Nephron progenitor cell (in vitro differentiated cells): ENCODE results near the gene MCUR1.
A peak's percentile ranks its signal among the peaks of the same experiment; 100 is the strongest.

ENCODE experiments used
- DNase-seq: peaks from one replicate; pipeline ENCODE4 v3.0.0; 2021
- H3K27ac Mint-ChIP-seq: 2 replicates; pipeline ENCODE4 v1.8.0; 2021; ENCODE audit warnings: mild to moderate bottlenecking, moderate library complexity, mixed read lengths
- H3K27me3 Mint-ChIP-seq: 2 replicates; pipeline ENCODE4 v1.8.0; 2021; ENCODE audit warnings: mild to moderate bottlenecking, low read depth, mixed read lengths; ENCODE audit not compliant: poor library complexity
- H3K36me3 Mint-ChIP-seq: 2 replicates; pipeline ENCODE4 v1.8.0; 2021; ENCODE audit warnings: low read depth, mixed read lengths
- H3K4me1 Mint-ChIP-seq: 2 replicates; pipeline ENCODE4 v1.8.0; 2021; ENCODE audit warnings: mixed read lengths
- H3K4me3 Mint-ChIP-seq: 2 replicates; pipeline ENCODE4 v1.8.0; 2021; ENCODE audit warnings: mild to moderate bottlenecking, moderate library complexity, mixed read lengths
- H3K9me3 Mint-ChIP-seq: 2 replicates; pipeline ENCODE4 v1.8.0; 2021; ENCODE audit warnings: mild to moderate bottlenecking, moderate library complexity, mixed read lengths
- CTCF ChIP-seq: fragments of 200-600 bp; sonication (generic); IDR thresholded peaks from 2 replicates; pipeline ENCODE4 v1.5.0; 2021; ENCODE audit warnings: antibody characterized with exemption

Gene MCUR1

GRCh38 chr6:13767121-13767808, 47.1 kb downstream of the MCUR1 start:
- Mint-ChIP-seq H3K4me1 (peaks cover 32% of the 10 kb centered on the region), H3K27ac (peak overlapping the region; percentile 41), H3K9me3 (peaks cover 4% of the 10 kb centered on the region), H3K36me3 (peaks cover 4% of the 10 kb centered on the region), H3K27me3 (no peaks in the 10 kb centered on the region), H3K4me3 (peak overlapping the region; percentile 31)
- TF ChIP-seq CTCF = no peak
- peak; percentile 24 for DNase-seq

GRCh38 chr6:13766201-13766634, 48.1 kb downstream of the MCUR1 start:
- DNase-seq = no peak
- peaks cover 32% of the 10 kb centered on the region for H3K4me1 Mint-ChIP-seq
- no peaks in the 10 kb centered on the region for H3K36me3 Mint-ChIP-seq
- no peak overlapping the region for H3K27ac Mint-ChIP-seq
- H3K4me3 Mint-ChIP-seq = no peak overlapping the region
- H3K9me3 Mint-ChIP-seq = peaks cover 4% of the 10 kb centered on the region
- no peak for TF ChIP-seq CTCF
- H3K27me3 Mint-ChIP-seq = peaks cover 5% of the 10 kb centered on the region

GRCh38 chr6:13765570-13765969, 48.8 kb downstream of the MCUR1 start:
- Mint-ChIP-seq H3K9me3 (peaks cover 4% of the 10 kb centered on the region), H3K27me3 (peaks cover 8% of the 10 kb centered on the region), H3K4me3 (no peak overlapping the region), H3K27ac (no peak overlapping the region), H3K36me3 (no peaks in the 10 kb centered on the region), H3K4me1 (peaks cover 32% of the 10 kb centered on the region)
- no peak for TF ChIP-seq CTCF
- no peak for DNase-seq

- no peak for TF ChIP-seq CTCF
- no peak for DNase-seq
- Mint-ChIP-seq H3K4me3 (no peak overlapping the region), H3K36me3 (no peaks in the 10 kb centered on the region), H3K27ac (no peak overlapping the region), H3K9me3 (peaks cover 4% of the 10 kb centered on the region), H3K27me3 (peaks cover 11% of the 10 kb centered on the region), H3K4me1 (peaks cover 32% of the 10 kb centered on the region)
Measured at GRCh38 chr6:13764996-13765395, 49.4 kb downstream of the MCUR1 start.

GRCh38 chr6:13763740-13764381, 50.5 kb downstream of the MCUR1 start:
- peaks cover 32% of the 10 kb centered on the region for H3K4me1 Mint-ChIP-seq
- H3K27ac Mint-ChIP-seq = no peak overlapping the region
- peaks cover 11% of the 10 kb centered on the region for H3K27me3 Mint-ChIP-seq
- peaks cover 4% of the 10 kb centered on the region for H3K9me3 Mint-ChIP-seq
- no peak overlapping the region for H3K4me3 Mint-ChIP-seq
- H3K36me3 Mint-ChIP-seq = no peaks in the 10 kb centered on the region
- no peak for DNase-seq
- TF ChIP-seq CTCF = no peak
